GM12864 (cell line): Measurements from ENCODE around the gene WSCD1.

Experiments
- DNase-seq: peaks from one replicate; pipeline ENCODE4 v3.0.0-alpha.2; 2011; ENCODE audit warnings: low read depth
- H3K4me3 ChIP-seq: 2 replicates; pipeline ENCODE4 v1.5.1; 2011; ENCODE audit warnings: mild to moderate bottlenecking, low read depth, low read length, control low read depth
- CTCF ChIP-seq: IDR thresholded peaks from 2 replicates; pipeline ENCODE4 v1.5.1; 2011; ENCODE audit warnings: low read depth, mild to moderate bottlenecking, moderate library complexity, low read length, control low read depth, inconsistent platforms; ENCODE audit errors: missing control alignments

WSCD1 gene

GRCh38 chr17:6046431-6046830 is 23.7 kb upstream of the WSCD1 start:
- TF ChIP-seq CTCF = no peak
- no peak overlapping the region for H3K4me3 ChIP-seq
- DNase-seq = no peak

GRCh38 chr17:6046931-6047330 is 23.2 kb upstream of the WSCD1 start:
- H3K4me3 ChIP-seq = no peak overlapping the region
- no peak for DNase-seq
- no peak for TF ChIP-seq CTCF

GRCh38 chr17:6047966-6048365 is 22.2 kb upstream of the WSCD1 start:
- no peak overlapping the region for H3K4me3 ChIP-seq
- no peak for DNase-seq
- no peak for TF ChIP-seq CTCF

GRCh38 chr17:6048486-6048885 is 21.7 kb upstream of the WSCD1 start:
- DNase-seq = no peak
- no peak overlapping the region for H3K4me3 ChIP-seq
- TF ChIP-seq CTCF = no peak

- no peak for TF ChIP-seq CTCF
- H3K4me3 ChIP-seq = no peak overlapping the region
- no peak for DNase-seq
Measured at GRCh38 chr17:6052926-6053325, 17.3 kb upstream of the WSCD1 start.

- DNase-seq = no peak
Measured at GRCh38 chr17:6054372-6054771, 15.8 kb upstream of the WSCD1 start.

More at GRCh38 chr17:6054372-6054771, 15.8 kb upstream of the WSCD1 start:
- no peak overlapping the region for H3K4me3 ChIP-seq
- TF ChIP-seq CTCF = no peak
